Measurements from ENCODE around the gene CRYBG1.

- TF ChIP-seq CTCF (IDR thresholded peaks at IDR 0.05) (no peak), POLR2A (IDR thresholded peaks at IDR 0.05) (no peak)
Observed at GRCh38 chr6:106520711-106521401, 160.3 kb downstream of the CRYBG1 start.
